Amygdala (tissue), 56 donors: Measurements from ENCODE around the gene CHMP4B.

Experiments
- DNase-seq, 56 donors: peaks; one replicate each; lab custom pipeline; 2025; lab: John Stamatoyannopoulos, UW

CHMP4B gene

DNA sequence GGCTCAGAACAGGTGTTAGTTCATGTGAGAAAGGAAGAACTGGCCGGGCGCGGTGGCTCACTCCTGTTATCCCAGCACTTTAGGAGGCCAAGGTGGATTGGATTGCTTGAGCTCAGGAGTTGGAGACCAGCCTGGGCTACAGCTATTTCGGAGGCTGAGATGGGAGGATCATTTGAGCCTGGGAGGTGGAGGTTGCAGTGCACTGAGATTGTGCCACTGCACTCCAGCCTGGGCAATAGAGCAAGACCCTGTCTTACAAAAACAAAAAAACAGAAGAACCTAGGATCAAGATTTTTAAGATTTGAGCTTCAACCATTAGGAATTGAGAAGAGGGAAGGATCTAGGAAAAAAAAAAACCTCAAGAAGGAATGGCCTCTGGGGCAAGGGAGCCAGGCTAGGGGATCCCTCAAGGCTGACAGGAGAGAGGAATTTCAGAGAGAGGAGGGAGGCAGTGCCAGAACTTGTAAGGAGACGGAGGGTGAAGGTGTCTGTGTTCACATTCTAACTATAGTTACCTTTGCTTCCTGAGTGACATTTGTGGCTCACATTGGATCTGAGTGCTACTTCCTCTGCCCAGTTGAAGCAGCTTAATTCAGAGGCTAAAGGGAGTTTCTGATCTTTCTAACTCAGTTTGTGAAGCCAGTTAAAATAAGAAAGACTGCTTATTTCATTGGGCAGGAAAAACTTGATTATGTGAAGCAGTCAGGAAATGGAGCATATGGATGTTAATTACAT, 26.1 kb downstream of the CHMP4B start:
- no peak for DNase-seq

- peak in 1 of 56 donors; percentile 18 for DNase-seq
These were observed 27.1 kb downstream of the CHMP4B start for GRCh38 chr20:33838035-33838864.

- no peak for DNase-seq
These were observed 28.4 kb downstream of the CHMP4B start for GRCh38 chr20:33839591-33839990.

DNA sequence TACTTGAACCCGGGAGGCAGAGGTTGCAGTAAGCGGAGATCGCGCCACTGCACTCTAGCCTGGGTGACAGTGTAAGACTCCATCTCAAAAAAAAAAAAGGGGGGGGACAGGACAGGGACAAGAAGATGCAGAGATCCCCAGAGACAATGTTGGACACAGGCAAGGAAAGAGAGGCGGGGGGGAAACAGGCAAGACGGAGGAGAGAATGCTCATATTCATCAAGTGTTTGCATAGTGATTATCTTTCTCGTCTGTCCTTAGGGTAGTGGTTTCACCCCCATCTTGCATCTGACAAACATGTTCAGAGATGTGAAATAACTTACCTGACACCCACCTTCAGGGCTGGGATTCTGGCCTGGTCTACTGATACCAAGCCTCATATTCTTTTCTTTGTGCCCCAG, 29.0 kb downstream of the CHMP4B start:
- no peak for DNase-seq

GRCh38 chr20:33840759-33841435, 29.7 kb downstream of the CHMP4B start:
- DNase-seq, result no peak

- DNase-seq, result no peak
These were observed 30.3 kb downstream of the CHMP4B start for GRCh38 chr20:33841436-33841799.

- no peak for DNase-seq
These were observed 31.2 kb downstream of the CHMP4B start for GRCh38 chr20:33842346-33842745.

GRCh38 chr20:33843050-33843449, 31.9 kb downstream of the CHMP4B start:
- no peak for DNase-seq

DNA sequence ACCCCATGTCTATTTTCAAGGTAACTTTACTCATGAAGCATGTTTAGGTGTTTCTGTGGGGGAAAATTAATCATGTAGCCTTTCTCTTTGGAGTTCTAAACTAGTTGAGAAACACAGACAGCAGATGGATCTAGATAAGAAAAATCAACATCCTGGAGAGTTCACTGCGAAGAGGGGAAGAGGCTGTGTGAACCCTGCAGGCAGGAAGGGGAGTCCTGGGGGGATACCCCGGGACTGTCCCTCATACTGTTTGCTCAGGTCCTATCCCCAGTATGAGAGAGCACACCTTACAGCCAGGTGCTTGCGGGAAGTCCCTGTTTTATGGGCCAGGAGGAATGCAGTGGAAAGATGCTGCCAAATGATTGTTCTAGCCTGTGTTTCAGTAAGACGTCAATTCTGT, 32.7 kb downstream of the CHMP4B start:
- DNase-seq, result no peak

- DNase-seq, result no peak
These were observed 35.3 kb downstream of the CHMP4B start for GRCh38 chr20:33846291-33846935.

DNA sequence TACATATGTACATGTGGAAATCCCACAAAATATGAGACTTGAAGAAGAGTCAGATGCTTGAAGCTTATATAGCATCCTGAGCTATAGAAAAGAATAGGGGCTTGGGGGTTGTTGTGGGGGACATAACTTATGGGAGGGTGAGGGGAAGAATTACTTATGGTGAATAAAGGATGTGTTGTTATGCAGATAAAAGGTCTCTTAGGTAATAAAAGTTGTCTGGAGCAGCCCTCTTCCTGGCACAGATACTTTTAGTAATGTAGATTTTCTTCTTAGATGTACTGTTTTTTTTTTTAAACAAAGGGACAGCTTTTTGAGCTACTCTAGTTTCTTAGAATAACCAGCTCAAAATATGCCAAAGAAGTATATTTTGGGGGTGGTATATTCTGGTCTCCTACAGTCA, 35.9 kb downstream of the CHMP4B start:
- DNase-seq, result no peak

- DNase-seq, result no peak
These were observed 37.2 kb downstream of the CHMP4B start for GRCh38 chr20:33848391-33848790.

GRCh38 chr20:33850159-33850558, 39.0 kb downstream of the CHMP4B start:
- no peak for DNase-seq

- no peak for DNase-seq
These were observed 40.8 kb downstream of the CHMP4B start for GRCh38 chr20:33851842-33852466.

GRCh38 chr20:33852626-33853506, 41.7 kb downstream of the CHMP4B start:
- no peak for DNase-seq

GRCh38 chr20:33853507-33853813, 42.3 kb downstream of the CHMP4B start:
- no peak for DNase-seq

- no peak for DNase-seq
These were observed 46.8 kb downstream of the CHMP4B start for GRCh38 chr20:33857722-33858563.

DNA sequence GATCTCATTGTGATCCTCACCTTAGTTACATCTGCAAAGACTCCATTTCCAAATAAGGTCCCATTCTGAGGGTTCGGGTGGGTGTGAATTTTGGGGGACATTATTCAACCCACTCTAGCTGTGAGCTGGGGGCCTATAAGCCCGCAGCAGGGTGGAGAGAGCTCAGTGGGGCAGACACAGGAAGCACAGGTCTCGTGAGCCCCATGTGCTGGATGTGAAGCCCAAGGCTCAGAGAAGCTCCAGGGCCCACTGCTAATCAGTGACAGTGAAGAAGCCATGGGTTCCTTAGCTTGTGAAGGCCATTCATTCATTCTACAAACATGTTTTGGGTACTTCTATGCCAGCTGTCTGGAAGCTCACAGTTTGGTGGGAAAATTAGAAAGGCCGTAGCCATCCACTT, 47.5 kb downstream of the CHMP4B start:
- no peak for DNase-seq
